SK-N-MC (cell line): ENCODE data around the gene RIMKLB.

Source experiments
- EZH2 ChIP-seq: fragments of 200-600 bp; sonication (generic); IDR thresholded peaks from one replicate; pipeline ENCODE4 v1.6.1; 2017; ENCODE audit warnings: antibody characterized with exemption
- FOXP2 ChIP-seq: optimal IDR thresholded peaks from 2 replicates; pipeline ENCODE3; 2011; ENCODE audit warnings: mild to moderate bottlenecking, moderate library complexity; ENCODE audit not compliant: insufficient read depth; ENCODE audit errors: extremely low read length, control extremely low read depth
- POLR2AphosphoS5 ChIP-seq: IDR thresholded peaks from 2 replicates; pipeline ENCODE4 v1.6.1; 2012; ENCODE audit warnings: mild to moderate bottlenecking, low read depth, low read length, borderline replicate concordance

DNA sequence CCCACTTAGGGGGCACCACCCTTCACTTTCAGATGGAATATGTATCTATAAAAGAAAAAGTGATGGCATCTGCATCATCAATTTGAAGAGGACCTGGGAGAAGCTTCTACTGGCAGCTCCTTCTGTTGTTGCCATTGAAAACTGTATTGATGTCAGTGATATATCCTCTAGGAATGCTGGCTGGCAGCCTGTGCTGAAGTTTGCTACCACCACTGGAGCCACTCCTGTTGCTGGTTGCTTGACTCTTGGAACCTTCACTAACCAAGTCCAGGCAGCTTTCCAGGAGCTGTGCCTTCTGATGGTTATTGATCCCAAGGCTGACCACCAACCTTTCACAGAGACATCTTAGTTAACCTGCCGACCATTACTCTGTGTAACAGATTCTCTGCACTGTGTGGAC is 44.7 kb downstream of the RIMKLB start:
- no peak for TF ChIP-seq POLR2AphosphoS5
- TF ChIP-seq EZH2 = no peak
- no peak for TF ChIP-seq FOXP2
